HL-60 (cell line): ENCODE results near the gene MPO.

Experiments used
- DNase-seq, 2 experiments: peaks; one replicate each; pipeline ENCODE4 v3.0.0-alpha.2; 2010 to 2020; ENCODE audit warnings: low read depth in 1 of 2, low spot score in 1 of 2
- H3K27ac ChIP-seq: fragments of 250-450 bp; sonication (Bioruptor Pico); replicated peaks from 2 replicates; pipeline ENCODE4 v1.5.1; 2020; ENCODE audit warnings: mild to moderate bottlenecking, moderate library complexity
- H3K27me3 ChIP-seq: fragments of 250-450 bp; sonication (Bioruptor Pico); 2 replicates; pipeline ENCODE4 v1.5.1; 2021; ENCODE audit warnings: mild to moderate bottlenecking, moderate library complexity; ENCODE audit not compliant: insufficient read depth, poor library complexity, severe bottlenecking
- H3K4me3 ChIP-seq: replicated peaks from 2 replicates; pipeline ENCODE4 v1.5.1; 2011; ENCODE audit warnings: mild to moderate bottlenecking, control low read depth, low read length; ENCODE audit not compliant: insufficient read depth
- GABPA ChIP-seq: IDR thresholded peaks from 2 replicates; pipeline ENCODE4 v1.6.1; 2012; ENCODE audit warnings: low read depth
- POLR2AphosphoS5 ChIP-seq: IDR thresholded peaks from 2 replicates; pipeline ENCODE4 v1.6.1; 2012; ENCODE audit warnings: low read depth
- SPI1 ChIP-seq: IDR thresholded peaks from 2 replicates; pipeline ENCODE4 v1.6.1; 2012; ENCODE audit warnings: low read depth, mild to moderate bottlenecking, borderline replicate concordance
- TF ChIP-seq, protein P1 (sequence below): IDR thresholded peaks from one replicate; pipeline ENCODE4 v1.5.1; 2011; ENCODE audit warnings: low read length, control low read depth, inconsistent platforms; ENCODE audit not compliant: insufficient read depth
- TF ChIP-seq, protein P2 (sequence below): IDR thresholded peaks from 2 replicates; pipeline ENCODE4 v1.6.1; 2012; ENCODE audit warnings: low read depth; ENCODE audit not compliant: insufficient replicate concordance

MPO gene

GRCh38 chr17:58249270-58250133 lies 31.2 kb downstream of the MPO start:
- peak overlapping the region; percentile 46 for H3K27ac ChIP-seq
- peak overlapping the region; percentile 22; the same call in 1 of the 2 replicates for H3K4me3 ChIP-seq
- H3K27me3 ChIP-seq: no peaks in the 10 kb centered on the region
- TF ChIP-seq, protein P1, sequence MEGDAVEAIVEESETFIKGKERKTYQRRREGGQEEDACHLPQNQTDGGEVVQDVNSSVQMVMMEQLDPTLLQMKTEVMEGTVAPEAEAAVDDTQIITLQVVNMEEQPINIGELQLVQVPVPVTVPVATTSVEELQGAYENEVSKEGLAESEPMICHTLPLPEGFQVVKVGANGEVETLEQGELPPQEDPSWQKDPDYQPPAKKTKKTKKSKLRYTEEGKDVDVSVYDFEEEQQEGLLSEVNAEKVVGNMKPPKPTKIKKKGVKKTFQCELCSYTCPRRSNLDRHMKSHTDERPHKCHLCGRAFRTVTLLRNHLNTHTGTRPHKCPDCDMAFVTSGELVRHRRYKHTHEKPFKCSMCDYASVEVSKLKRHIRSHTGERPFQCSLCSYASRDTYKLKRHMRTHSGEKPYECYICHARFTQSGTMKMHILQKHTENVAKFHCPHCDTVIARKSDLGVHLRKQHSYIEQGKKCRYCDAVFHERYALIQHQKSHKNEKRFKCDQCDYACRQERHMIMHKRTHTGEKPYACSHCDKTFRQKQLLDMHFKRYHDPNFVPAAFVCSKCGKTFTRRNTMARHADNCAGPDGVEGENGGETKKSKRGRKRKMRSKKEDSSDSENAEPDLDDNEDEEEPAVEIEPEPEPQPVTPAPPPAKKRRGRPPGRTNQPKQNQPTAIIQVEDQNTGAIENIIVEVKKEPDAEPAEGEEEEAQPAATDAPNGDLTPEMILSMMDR: peak; percentile 73
- TF ChIP-seq SPI1 (no peak), POLR2AphosphoS5 (no peak)
- DNase-seq: peak; percentile 53 to 77

DNA sequence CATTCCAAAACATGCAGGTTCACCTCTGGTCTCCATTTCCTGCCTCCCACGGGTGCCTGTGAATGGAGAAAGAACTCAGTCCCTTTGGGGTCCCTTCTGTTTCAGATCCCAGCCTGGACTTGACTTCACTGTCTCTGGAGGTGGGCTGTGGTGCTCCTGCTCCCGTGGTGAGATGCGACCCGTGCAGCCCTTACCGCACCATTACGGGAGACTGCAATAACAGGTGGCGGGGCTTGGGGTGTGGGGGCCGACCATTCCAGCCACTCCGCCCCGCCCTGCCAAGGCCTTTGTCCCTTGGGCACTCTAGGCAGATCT lies 31.8 kb downstream of the MPO start:
- Histone ChIP-seq H3K4me3 (no peak overlapping the region), H3K27me3 (no peaks in the 10 kb centered on the region), H3K27ac (no peak overlapping the region)
- TF ChIP-seq, protein P2, sequence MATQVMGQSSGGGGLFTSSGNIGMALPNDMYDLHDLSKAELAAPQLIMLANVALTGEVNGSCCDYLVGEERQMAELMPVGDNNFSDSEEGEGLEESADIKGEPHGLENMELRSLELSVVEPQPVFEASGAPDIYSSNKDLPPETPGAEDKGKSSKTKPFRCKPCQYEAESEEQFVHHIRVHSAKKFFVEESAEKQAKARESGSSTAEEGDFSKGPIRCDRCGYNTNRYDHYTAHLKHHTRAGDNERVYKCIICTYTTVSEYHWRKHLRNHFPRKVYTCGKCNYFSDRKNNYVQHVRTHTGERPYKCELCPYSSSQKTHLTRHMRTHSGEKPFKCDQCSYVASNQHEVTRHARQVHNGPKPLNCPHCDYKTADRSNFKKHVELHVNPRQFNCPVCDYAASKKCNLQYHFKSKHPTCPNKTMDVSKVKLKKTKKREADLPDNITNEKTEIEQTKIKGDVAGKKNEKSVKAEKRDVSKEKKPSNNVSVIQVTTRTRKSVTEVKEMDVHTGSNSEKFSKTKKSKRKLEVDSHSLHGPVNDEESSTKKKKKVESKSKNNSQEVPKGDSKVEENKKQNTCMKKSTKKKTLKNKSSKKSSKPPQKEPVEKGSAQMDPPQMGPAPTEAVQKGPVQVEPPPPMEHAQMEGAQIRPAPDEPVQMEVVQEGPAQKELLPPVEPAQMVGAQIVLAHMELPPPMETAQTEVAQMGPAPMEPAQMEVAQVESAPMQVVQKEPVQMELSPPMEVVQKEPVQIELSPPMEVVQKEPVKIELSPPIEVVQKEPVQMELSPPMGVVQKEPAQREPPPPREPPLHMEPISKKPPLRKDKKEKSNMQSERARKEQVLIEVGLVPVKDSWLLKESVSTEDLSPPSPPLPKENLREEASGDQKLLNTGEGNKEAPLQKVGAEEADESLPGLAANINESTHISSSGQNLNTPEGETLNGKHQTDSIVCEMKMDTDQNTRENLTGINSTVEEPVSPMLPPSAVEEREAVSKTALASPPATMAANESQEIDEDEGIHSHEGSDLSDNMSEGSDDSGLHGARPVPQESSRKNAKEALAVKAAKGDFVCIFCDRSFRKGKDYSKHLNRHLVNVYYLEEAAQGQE: no peak
- TF ChIP-seq SPI1 (no peak), GABPA (no peak), POLR2AphosphoS5 (no peak)
- TF ChIP-seq, protein P1: no peak
- DNase-seq: no peak

DNA sequence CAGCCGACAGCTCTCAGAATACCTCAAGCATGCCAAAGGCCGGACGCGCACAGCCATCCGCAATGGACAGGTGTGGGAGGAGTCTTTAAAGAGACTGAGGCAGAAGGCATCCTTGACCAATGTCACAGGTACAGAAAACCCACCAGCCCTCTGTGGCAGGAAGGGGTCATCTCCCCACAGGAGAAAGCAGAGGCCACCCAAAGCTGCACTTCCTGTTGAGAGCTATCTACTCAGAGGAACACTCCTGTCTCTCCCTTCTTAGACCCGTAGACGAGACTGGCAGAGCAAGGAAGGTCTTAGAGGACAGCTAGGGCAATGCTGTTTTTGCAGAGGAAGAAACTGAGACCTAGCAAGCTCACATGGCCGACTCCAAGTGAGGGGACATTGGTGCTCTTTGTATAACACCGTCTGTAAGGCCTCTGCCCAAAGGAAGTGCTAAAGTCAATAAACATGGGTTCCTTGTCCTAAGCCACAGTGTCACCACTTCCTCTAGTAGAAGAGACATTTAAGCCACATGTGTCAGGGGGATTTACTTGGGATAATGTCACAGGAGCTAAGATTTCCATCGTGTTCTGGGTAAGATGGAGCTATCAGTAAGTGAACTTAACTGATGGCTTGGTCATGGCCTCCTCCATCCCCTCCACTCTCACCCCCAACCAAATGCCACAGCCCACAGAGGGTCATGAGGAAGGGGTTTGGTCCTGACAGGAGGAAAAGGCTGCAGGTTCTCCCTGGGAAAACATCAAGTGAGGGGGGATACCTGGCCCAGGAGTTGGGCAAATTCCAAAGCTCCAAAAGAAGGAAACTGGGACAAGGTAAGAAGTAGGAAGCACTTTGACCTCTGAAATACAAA lies 33.0 kb downstream of the MPO start:
- peak in 1 of 2 experiments; percentile 34 for DNase-seq
- no peak for TF ChIP-seq GABPA
- TF ChIP-seq, protein P2: peak; percentile 23
- TF ChIP-seq POLR2AphosphoS5: no peak
- TF ChIP-seq, protein P1: no peak
- TF ChIP-seq SPI1: peak; percentile 68; the same call in 1 of the 2 replicates
- Histone ChIP-seq H3K27ac (peak overlapping the region; percentile 55), H3K27me3 (no peaks in the 10 kb centered on the region), H3K4me3 (no peak overlapping the region)
